Left forelimb (tissue), 1 donor: ENCODE results near the gene TUBB1.
"Not testable (repeated sequence)": the region's sequence is repeated elsewhere in the genome, so short reads cannot be mapped to it uniquely, and the experiment has no call there.

ENCODE experiments used
- DNase-seq: peaks from one replicate; pipeline ENCODE4 v3.0.0-alpha.2; 2018; ENCODE audit warnings: low spot score

Gene TUBB1

GRCh38 chr20:59020938-59021551 is 1.8 kb downstream of the TUBB1 start:
- no peak for DNase-seq

DNA sequence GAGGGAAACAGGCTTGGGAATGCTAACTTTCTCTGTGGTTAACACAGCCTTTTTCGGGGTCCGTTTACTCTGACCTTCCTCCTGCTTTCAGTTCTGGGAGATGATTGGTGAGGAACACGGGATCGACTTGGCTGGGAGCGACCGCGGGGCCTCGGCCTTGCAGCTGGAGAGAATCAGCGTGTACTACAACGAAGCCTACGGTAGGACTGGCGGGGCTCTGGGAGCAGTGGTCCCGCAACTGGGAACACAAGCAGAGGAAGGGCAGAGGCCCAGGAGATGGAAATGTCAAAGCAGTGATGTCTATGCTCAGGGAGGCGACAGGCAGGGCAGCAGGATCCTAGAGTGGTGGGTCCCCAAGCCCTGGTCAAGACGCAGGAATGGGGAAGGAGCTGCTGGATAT is 3.5 kb downstream of the TUBB1 start:
- no peak for DNase-seq

DNA sequence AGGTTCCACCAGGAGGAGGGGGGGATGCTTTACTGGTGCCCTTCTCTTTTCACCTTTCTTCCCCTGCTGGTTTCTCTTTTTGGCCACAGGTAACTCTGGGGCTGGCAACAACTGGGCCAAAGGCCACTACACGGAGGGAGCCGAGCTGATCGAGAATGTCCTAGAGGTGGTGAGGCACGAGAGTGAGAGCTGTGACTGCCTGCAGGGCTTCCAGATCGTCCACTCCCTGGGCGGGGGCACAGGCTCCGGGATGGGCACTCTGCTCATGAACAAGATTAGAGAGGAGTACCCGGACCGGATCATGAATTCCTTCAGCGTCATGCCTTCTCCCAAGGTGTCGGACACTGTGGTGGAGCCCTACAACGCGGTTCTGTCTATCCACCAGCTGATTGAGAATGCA is 4.4 kb downstream of the TUBB1 start:
- DNase-seq = no peak

- no peak for DNase-seq
Observed at GRCh38 chr20:59024111-59024530, 4.9 kb downstream of the TUBB1 start.

GRCh38 chr20:59025086-59025485 is 5.9 kb downstream of the TUBB1 start:
- DNase-seq = no peak

- no peak for DNase-seq
Observed at GRCh38 chr20:59025511-59025910, 6.3 kb downstream of the TUBB1 start.

- DNase-seq = no peak
Observed at GRCh38 chr20:59026904-59027740, 7.9 kb downstream of the TUBB1 start.

GRCh38 chr20:59027741-59028320 is 8.6 kb downstream of the TUBB1 start:
- DNase-seq = no peak

GRCh38 chr20:59028812-59029211 is 9.6 kb downstream of the TUBB1 start:
- no peak for DNase-seq

DNA sequence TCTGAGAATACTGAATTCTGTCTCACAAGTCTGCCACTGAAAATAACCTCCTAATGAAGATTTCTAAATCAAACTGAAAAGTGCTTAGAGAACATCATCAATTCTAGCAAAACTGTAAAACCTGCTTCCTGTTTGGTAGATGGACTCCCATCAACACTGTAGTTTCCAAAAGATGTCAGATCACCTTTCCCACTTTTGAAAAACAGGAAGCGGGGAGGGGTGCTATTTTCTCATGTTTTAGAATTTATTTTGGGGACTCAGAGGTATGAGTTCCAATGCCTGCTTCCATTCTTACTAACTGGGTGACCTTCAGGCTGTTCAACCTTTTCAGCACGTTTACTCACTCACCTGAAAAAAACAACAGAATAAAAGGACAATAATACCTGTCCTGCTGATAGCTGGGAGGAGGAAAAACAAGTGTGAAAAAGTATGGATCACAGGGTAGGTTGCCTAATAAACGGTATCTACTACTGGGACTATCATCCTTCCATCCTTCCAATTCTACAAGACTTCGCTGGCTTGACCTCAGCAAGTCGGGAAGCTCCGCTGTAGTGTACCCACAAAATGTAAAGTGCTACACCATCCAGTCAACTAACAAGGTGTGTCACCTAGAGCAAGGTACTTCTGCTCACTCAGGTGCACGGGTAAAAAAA is 11.8 kb downstream of the TUBB1 start:
- no peak for DNase-seq

DNA sequence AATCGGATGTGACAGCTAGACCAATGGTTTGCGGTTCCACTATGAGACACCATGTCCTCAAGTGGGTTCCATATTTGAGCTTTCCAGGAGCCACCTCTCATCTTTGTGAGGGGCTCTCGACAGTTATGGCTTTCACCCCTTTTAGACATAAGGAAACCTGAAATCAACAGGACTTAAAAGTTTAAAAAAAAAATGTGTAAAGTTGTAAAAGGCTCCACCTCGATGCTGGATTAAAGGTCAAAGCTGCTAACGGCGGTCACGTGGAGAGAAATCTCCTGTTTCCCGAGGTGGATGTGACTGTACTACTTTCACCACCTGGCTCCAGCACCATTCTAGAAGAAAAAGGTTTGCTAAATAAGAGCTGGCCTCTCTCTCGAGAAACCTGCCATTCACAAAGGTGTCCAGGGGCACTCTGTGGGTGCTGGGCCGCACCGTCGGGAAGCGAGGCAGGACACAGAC is 12.4 kb downstream of the TUBB1 start:
- DNase-seq = no peak

DNA sequence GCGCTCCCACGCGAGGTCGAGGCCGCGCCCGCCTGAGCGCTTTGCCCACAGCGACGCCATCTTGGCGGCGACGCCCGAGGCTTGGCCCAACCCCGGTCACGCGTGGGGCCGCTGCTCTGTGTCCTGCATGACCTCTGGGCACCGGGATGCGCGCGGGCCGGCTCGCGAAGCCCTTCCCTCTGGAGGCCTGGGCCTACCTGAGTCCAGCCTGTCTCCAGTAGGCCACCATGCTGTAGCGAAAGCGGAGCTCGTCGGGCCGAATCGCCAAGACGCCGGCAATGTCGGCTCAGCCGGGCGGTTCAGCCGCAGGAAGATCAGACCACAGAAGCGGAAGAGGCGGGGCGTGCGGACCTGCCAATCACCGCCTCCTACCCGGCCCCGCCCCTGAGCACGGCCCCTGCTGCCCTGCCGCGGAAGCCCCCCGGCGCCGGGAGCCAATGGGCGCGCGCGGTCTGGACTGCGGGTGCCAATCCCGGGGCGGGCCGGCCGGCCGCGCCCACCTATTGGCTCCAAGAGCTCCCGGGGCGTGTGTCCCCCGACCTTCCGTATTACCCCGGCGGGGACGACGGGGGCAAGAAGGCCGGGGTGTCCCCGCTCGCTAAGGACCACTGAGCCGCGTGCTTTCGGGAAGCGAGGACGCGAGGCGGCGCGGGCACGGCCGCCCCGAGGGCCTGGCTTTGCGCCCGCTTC is 12.9 kb downstream of the TUBB1 start, which contains the start of gene ATP5F1E:
Gene ATP5F1E (minus strand): TSS at position 313 of the 690 bp plus-strand sequence. CDS start 84 bp downstream, at position 229.
- DNase-seq = peak; percentile 98

GRCh38 chr20:59032713-59033059 is 13.5 kb downstream of the TUBB1 start:
- no peak for DNase-seq

DNA sequence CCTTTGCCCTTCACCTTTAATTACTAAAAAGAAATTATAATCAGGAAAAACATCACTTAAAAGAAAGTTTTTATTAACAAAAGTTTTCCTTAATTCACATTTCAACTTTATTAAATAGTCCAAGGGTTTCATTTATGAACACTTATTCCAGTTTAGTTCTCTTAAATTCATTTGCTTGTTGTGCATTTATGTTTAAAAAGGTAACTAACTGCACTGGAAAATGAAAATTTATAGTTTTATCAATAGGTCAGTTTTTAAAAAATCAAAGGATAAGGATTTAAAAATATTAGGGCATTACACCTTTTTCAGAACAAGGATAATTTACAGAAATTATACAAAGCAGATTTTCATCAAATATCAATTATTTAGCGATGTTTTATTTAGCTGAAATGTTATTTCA is 13.9 kb downstream of the TUBB1 start:
- no peak for DNase-seq

GRCh38 chr20:59033616-59034165 is 14.5 kb downstream of the TUBB1 start:
- DNase-seq = no peak

DNA sequence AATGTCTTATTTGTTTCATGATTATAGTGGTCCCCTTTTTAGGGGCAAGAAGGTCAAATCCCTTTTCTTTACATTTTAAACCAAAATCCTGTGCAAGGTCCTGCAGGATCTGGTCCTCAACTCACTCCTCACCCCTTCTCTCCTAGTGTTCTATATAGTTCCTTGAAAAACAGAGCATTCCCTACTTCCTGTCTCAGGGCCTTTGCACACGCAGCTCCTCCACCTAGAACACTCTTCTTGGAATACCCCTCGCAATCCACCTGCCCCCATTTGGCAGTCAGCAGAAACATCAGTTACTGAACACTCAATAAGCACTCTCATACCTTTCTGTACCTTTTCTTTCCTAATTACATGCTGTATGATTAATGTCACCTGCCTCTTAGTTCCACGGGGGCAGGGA is 16.2 kb downstream of the TUBB1 start:
- no peak for DNase-seq

- no peak for DNase-seq
Observed at GRCh38 chr20:59037386-59037785, 18.2 kb downstream of the TUBB1 start.

DNA sequence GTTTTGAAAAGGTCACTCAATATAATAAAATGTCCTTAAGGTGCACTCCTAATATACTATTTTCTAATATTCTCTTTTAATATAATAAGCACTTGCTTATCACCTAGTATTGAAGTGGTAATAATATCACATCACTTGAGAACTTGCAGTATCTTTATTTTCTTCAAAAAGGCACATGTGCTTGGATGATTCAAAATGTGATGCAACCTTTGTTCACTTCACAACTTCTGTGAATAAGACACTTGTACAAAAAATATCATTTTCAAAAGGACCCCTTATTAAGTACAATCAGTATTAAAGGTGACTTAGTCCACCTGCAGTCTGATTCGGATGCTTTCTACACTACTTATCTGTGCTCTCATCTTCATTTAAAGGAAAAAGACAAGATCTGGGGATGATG is 20.0 kb downstream of the TUBB1 start:
- DNase-seq = no peak

DNA sequence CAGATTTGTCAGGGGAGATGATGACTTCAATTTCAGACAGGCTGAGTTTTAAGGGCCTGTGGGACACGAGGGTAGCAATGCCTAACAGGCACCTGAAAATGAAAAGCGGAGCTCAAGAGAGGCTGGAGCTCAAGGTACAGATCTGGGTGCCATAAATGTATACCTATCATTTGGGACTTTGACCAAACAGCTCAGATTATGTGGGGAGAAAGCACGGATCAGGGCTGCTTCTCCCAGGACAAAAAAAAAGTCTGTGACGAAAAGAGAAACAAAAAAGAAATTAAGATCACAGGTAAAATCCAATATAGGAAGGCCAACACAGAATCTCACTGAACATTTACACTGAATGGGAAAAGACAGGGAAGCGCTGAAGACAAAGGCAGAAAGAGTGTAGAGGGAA is 21.4 kb downstream of the TUBB1 start:
- no peak for DNase-seq

GRCh38 chr20:59041487-59041886 is 22.3 kb downstream of the TUBB1 start:
- not testable (repeated sequence) for DNase-seq

- DNase-seq = no peak
Observed at GRCh38 chr20:59042151-59042795, 23.0 kb downstream of the TUBB1 start, which contains the start of gene PRELID3B. Gene PRELID3B, minus strand, starts transcription at chr20:59042786. Its CDS starts 56 bp downstream, at chr20:59042730.
